DND-41 (cell line): ENCODE data around the gene PPP2R2B.

Experiments
- EZH2 ChIP-seq: IDR thresholded peaks from 3 replicates; pipeline ENCODE4 v1.6.1; 2012; ENCODE audit warnings: borderline replicate concordance, low read depth, mild to moderate bottlenecking, moderate library complexity, low read length, inconsistent platforms; ENCODE audit not compliant: severe bottlenecking
- TF ChIP-seq, protein P1 (sequence below): IDR thresholded peaks from 2 replicates; pipeline ENCODE4 v1.5.1; 2012; ENCODE audit warnings: borderline replicate concordance, low read length, moderate library complexity, mild to moderate bottlenecking; ENCODE audit not compliant: poor library complexity, severe bottlenecking; ENCODE audit errors: extremely low read depth

DNA sequence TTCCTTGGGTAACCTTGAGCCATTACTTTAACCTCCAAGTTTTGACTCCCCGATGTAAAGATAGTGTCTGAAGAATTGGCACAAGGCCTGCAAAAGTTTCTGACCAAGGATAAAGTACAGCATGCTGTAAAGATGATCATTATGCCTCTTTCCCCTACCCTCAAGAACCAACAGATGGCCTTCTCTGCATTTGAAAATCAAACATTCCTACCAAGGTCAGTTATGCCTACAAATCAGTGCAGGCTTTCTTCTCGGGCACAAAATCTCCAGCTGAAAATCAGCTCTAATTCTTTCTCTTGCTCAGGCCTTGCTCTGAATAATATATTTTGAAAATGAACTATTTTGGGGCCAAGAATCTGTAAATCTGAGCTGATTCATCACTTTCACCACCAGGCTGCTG is 59.7 kb downstream of the PPP2R2B start:
- TF ChIP-seq, protein P1, sequence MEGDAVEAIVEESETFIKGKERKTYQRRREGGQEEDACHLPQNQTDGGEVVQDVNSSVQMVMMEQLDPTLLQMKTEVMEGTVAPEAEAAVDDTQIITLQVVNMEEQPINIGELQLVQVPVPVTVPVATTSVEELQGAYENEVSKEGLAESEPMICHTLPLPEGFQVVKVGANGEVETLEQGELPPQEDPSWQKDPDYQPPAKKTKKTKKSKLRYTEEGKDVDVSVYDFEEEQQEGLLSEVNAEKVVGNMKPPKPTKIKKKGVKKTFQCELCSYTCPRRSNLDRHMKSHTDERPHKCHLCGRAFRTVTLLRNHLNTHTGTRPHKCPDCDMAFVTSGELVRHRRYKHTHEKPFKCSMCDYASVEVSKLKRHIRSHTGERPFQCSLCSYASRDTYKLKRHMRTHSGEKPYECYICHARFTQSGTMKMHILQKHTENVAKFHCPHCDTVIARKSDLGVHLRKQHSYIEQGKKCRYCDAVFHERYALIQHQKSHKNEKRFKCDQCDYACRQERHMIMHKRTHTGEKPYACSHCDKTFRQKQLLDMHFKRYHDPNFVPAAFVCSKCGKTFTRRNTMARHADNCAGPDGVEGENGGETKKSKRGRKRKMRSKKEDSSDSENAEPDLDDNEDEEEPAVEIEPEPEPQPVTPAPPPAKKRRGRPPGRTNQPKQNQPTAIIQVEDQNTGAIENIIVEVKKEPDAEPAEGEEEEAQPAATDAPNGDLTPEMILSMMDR, result no peak
- TF ChIP-seq EZH2, result no peak
